ENCODE measurements around the gene SAA2.
"Not testable (repeated sequence)": the region's sequence is repeated elsewhere in the genome, so short reads cannot be mapped to it uniquely, and the experiment has no call there.

SAA2 gene

GRCh38 chr11:18246379-18247190 lies 1.9 kb downstream of the SAA2 start:
- not testable (repeated sequence) for FAIRE-seq

GRCh38 chr11:18245396-18245795 lies 3.1 kb downstream of the SAA2 start:
- no peak for FAIRE-seq

- FAIRE-seq: no peak
These were observed 4.6 kb downstream of the SAA2 start for GRCh38 chr11:18243783-18244362.

GRCh38 chr11:18239655-18240054 lies 8.8 kb downstream of the SAA2 start:
- no peak for FAIRE-seq

GRCh38 chr11:18236664-18237356 lies 11.7 kb downstream of the SAA2 start, which contains the start of gene SAA4:
TSS of gene SAA4 (minus strand) at chr11:18236802. CDS start at chr11:18235926, 876 bp downstream.
- FAIRE-seq: no peak

GRCh38 chr11:18235394-18236334 lies 12.8 kb downstream of the SAA2 start:
- FAIRE-seq: no peak

- no peak for FAIRE-seq
These were observed 14.6 kb downstream of the SAA2 start for GRCh38 chr11:18233912-18234311.

GRCh38 chr11:18230859-18231258 lies 17.6 kb downstream of the SAA2 start:
- FAIRE-seq: no peak

GRCh38 chr11:18229501-18229900 lies 19.0 kb downstream of the SAA2 start:
- no peak for FAIRE-seq

- FAIRE-seq: no peak
These were observed 22.6 kb downstream of the SAA2 start for GRCh38 chr11:18225913-18226312.

GRCh38 chr11:18223591-18224387 lies 24.7 kb downstream of the SAA2 start:
- no peak for FAIRE-seq

- FAIRE-seq: no peak
These were observed 25.6 kb downstream of the SAA2 start for GRCh38 chr11:18222814-18223421.

- no peak for FAIRE-seq
These were observed 27.1 kb downstream of the SAA2 start for GRCh38 chr11:18221274-18221876.

GRCh38 chr11:18209058-18209457 lies 39.4 kb downstream of the SAA2 start:
- no peak for FAIRE-seq

- FAIRE-seq: no peak
These were observed 43.7 kb downstream of the SAA2 start for GRCh38 chr11:18204771-18205170.

GRCh38 chr11:18204220-18204619 lies 44.2 kb downstream of the SAA2 start:
- no peak for FAIRE-seq

GRCh38 chr11:18203723-18204122 lies 44.7 kb downstream of the SAA2 start:
- no peak for FAIRE-seq

- not testable (repeated sequence) for FAIRE-seq
These were observed 50.7 kb downstream of the SAA2 start for GRCh38 chr11:18197738-18198137.

- no peak for FAIRE-seq
These were observed 51.9 kb downstream of the SAA2 start for GRCh38 chr11:18196532-18196931.

Data from TTC549 (cell line).